ENCODE results near the gene RAP1A.

RAP1A gene

DNA sequence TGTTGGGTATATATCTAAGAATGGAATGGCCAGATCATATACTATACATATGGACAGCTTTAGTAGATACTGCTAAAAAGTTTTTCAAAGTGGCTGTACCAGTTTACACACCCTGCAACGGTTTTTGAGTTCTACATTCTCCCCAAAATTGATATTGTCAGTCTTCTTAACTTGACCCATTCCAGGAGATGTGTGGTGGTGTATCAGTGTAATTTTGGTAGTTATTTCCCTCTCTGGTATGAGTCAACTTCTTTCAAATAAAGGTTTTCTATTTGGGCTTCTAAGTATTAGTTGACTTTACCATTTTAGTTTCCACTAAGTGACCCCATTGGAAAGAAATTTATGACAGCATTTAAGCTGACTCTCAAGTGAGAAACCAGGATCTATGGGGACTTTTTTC lies 90.4 kb downstream of the RAP1A start:
- no peak for DNase-seq (ENCODE audit: low read depth in 4 of 4, low spot score in 1 of 4)

DNA sequence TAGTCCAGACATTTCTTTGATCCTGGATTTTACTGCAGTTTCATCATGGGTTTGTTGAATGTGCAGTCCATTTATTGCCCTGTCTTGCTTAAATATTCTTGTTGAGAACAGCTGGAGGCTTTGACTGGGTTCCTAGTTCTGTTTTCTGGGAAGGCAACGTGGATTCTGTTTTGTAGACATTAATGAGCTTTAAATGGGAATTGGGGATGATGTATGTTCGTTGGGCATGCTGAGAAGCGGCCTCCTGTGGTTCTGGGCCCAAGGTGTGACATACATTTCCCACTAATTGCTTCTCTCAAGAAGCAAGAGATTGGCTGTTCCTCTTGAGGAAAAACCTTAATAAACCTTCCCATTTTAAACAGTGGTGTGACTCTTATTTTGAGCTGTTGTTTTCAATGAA lies 96.7 kb downstream of the RAP1A start:
- DNase-seq (ENCODE audit: low read depth in 4 of 4, low spot score in 1 of 4), result no peak

DNA sequence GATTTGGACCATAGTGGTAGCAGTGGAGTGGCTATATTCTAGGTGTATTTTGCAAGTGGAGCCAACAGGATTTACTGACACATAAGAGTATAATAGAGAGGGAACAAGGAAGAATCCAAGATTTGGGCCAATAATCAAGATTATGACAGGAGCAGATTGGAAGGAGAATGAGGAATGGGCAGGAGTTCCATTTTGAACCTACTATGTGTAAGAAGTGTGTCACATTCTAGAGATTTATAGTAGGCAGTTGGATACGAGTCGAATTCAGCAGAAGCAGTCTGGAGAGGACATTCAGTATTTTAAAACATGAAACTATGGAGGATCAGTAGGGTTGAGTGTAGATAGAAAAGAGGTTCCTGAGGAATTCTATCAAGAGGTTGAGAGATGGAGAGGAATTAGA lies 97.9 kb downstream of the RAP1A start:
- DNase-seq (ENCODE audit: low read depth in 4 of 4, low spot score in 1 of 4), result no peak

DNA sequence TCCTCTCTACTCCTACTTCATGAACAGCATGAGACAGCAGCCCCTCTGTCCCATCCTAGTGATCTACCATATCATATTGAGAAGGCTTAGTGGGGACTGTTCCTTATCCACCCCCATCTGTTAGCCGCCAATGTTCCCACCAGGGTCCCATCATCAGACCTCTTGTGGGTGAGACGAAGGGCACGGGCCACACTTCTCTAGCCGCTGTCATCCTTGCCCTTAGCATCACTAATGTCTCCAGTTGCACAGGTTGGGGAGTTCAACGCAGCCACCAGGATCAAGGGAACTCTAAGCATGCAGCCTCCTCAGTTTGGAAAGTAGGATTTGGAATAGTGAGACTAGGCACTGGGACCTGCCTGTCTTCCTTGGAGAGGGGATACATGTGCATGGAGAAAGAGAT lies 99.5 kb downstream of the RAP1A start:
- no peak for DNase-seq (ENCODE audit: low read depth in 4 of 4, low spot score in 1 of 4)

DNA sequence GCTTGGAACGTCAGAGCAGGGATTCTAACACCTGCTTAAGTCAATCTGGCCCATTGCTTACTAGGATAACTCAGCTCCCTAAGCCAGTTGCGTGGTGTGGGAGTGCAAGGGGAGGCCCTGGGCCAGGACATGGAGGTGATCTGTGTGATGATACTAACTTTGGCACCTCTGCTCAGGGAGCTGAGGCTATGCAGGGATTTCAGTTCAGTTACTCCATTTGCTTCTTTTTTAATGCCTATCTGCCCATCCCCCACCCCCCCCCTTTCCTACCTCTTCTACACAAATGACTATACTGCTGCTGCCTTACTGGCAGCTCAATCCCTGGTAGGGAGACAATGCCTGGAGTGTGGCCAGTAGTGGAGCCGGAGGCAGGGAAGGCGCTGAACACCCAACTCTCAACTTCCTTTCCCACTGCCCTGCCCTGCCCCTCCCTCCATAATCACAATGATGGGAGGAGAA lies 100.1 kb downstream of the RAP1A start:
- DNase-seq (ENCODE audit: low read depth in 4 of 4, low spot score in 1 of 4), result no peak

DNA sequence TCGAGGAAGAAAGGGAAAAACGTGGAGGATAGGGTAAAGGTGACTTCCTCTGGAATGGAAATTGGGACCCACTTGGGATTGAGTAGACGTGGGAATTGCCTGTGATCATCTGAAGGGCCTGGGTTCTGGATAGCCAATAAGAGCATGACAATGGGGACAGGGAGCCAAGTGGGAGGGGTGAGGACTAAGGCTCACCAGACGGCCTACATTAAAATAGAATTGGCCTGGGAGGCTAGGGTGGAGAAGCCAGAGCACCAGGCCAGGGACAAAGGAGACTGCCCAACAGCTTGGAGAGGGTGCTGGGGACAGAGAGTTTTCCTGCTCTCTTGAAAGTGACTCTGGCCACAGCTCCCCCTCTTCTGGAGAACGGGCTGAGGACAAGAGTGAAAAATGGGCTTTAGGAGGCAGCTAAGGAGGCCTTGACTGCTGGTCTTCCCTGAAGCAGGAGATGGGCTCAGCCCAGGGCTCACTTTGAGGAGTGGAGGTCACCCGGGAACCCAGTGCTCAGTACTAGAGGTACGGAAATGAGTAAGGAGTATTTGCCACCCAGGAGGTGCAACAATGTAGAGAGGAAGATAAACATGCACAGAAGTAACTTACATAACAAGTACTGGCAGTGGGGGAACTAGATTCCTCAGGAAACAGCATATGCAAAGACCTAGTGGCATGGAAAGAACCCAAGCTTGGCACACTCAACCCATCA lies 100.8 kb downstream of the RAP1A start:
- DNase-seq (ENCODE audit: low read depth in 4 of 4, low spot score in 1 of 4), result no peak

DNA sequence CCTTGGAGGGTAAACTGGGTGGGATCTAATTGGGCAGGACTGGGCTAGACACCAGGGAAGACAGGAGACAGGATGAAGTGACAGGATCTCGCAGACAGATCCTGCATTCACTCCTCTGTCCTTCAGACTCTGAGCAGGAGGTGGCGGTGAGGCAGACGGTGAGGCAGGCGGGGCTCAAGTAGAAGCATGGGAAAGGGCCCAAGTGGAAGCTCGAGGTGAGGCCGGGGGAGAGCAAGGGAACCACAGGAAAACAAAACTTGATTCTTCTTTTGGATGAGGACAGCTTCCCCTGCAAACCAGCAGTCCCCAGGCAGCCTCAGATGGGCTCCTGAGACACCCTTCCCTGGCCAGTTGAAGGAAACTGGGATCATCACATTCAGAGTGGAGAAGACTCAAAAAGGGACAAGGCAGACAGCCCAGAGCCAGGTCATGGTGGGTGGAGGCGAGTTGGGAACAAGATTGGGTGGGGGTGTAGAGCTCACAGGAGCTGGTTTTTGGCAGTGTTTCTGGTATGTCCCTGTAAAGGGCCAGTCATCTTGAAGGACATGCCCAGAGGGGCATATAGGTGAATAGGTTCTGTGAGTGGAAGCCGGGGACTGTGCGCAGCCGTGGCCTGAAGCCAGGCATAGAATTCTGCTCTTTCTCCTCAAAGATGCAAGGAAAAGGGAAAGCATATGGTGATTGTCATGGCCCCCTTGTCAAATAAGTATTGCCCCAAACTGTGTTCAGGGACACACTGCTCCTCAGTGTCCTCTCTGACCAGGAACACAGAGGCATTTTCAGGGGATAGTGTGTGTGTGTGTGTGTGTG lies 101.6 kb downstream of the RAP1A start:
- no peak for DNase-seq (ENCODE audit: low read depth in 4 of 4, low spot score in 1 of 4)

DNA sequence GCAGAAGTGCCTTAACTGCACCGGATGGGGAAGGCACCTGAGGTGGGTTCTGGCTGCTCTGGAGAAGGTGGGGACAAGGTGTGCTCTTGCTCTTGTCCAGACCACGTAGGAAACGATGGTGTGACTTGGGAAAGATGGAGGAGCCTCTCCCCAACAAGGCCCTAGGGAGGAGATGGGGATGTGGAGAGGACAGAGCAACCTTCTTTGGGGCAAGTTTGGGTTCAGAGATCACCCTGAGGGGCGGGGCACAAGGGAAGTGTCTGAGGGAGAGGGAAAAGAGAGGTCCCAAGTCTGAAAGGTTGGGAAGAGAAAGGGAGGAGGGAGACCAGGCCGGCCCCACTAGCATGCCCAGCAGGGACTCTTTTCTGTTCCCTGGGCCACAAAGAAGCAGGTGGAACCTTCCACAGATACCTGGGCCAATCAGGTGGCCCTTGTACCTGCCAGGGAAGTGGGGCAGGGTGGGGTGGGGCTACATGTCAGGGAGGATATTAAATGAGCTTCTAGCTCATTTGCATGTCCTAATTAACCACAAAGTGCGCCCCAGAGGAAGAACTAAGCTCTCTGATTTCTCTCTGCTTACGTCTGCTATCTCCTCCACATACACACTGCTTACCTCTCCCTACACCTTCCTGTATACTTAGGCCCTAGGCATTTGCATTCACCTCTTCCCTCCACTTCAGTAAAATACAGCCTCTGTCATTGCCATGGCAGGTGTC lies 103.7 kb downstream of the RAP1A start:
- no peak for DNase-seq (ENCODE audit: low read depth in 4 of 4, low spot score in 1 of 4)

DNA sequence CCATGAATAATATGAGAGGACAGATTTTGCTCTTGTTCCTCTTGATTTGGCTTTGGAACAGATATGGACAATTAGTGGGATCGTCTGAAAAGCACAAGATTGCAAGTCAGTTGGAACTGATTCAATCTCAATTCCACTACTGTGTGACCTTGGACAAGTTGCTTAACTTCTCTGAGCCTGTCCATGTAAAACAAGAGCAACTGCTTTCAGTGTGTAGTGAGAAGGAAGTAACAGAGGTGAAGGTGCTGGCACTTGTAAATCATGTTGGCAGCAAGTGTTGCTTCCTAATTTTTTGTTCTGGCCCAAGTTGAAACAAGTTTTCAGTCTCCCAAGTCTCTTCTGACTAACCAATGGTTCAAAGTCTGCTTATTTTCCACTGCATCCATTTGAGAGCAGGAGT lies 104.3 kb downstream of the RAP1A start:
- DNase-seq (ENCODE audit: low read depth in 4 of 4, low spot score in 1 of 4), result no peak

DNA sequence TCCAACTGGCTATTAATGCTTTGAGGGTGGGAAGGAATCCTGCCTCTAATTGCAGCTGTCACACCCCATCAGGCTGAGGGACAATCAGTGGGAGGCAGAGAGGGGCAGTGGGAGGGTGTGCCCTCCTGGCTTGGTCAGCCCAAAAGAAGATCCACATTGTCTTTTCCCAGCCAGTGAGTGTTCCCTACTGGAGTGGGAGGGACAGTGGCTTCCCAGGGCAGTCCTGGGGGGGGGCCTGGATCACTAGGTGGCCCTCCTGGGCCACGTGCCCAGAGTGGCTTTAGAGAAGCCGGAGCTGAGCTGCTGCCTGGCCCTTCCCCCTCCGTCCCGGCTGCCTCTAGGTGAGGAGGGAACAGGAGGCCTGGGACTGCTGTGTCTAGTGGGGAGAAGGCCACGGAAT lies 105.6 kb downstream of the RAP1A start:
- no peak for DNase-seq (ENCODE audit: low read depth in 4 of 4, low spot score in 1 of 4)

DNA sequence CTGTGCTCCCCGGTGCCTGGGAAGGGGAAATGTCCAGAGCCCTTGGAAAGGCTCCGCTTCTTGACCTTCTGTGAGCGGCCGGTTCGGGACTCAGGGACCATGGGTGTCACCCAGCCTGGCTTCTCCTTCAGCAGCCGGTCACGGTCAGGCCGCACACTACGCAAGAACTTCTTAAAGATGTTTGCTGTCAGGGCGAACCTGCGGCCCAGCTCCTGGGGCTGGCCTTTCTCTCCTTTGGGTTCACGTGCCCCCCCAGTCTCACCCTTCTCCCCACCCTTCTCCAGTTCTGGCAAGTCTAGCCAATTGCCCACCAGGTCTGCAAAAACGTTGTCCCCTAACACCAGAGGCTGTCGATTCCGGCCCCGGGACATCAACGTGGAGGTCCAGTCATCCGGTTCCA lies 107.5 kb downstream of the RAP1A start:
- DNase-seq (ENCODE audit: low read depth in 4 of 4, low spot score in 1 of 4), result no peak

DNA sequence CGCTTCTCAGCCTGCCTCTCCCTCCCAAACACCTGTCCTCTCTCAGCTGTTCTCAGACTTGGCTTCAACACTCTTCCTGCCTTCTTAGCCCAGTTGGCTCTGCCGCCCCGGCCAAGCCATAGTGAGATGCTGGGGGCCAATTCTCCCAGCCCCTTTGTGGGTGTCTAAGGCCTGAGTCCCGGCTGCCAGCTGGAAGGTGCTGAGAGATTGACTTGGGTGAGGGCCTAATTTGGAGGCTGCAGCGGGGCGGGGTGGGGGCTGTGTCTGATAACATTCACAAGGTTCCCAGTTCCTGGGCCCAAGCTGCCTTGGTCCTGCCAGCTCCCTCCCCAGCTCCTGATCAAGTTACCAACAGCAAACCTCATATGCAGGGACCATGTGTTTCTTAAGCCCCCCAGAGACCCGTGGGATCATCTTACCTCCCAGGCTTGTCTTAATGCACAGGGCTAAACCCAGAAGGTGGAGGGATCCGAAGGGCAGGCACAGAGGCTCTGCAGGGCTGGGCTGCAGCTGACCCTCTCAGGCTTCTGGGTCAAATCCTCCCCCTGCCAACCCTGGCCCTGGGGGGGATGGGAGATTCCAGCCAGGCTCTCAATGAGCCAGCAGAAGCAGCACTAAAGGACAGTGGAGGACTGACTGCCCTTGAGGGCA lies 109.8 kb downstream of the RAP1A start:
- DNase-seq (ENCODE audit: low read depth in 4 of 4, low spot score in 1 of 4), result no peak

DNA sequence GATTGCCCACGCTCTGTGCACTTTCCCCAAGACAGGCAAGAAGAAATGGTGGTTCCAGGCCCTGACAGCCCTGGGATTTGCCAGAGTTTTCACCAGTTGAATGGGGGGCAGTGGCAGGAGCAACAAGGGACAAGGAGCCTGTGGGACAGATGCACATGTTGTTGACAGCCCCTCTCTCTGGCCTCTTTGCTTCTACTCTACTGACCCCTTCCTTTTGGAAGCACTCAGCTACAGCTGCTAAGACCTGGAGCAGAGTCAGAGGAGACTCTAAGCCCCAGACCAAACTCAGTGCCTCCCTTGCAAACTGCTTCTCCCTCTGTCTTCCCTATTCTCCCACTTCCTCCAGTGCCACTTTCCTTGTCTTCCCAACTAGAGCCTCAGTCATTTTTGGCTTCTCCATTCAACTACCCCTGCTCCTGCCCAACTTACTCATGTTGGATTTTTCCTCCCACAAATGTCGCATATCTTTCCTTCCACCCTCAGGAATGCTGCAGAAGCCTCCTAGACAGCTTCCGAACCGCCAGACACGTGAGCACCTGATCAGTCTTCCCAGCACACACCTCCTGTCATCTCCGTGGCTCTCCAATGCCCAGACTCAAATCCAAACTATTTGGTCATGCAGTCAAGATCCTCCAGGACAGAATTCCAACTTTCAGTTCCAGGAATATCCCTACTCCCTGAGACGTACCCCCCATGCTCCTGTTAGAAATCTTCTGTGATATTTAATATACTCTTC lies 110.5 kb downstream of the RAP1A start:
- no peak for DNase-seq (ENCODE audit: low read depth in 4 of 4, low spot score in 1 of 4)

DNA sequence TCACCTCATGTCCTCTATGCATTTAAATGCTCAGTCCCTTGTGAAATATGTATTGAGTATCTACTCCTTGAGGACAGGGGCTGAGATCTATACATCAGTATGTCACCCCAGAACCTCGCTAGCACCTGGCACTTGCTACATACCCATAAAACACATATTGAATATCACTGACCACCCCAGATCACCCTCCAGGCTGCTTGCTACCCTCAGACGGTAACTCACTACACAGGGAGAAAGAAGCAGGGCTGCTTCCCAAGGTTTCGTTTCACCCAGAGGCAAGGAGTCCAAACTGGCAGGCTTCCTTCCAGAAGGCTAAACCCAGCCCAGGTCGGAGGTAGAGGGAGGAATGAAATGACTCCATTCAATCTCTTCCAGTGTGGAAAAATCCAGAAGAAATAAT lies 111.1 kb downstream of the RAP1A start:
- DNase-seq (ENCODE audit: low read depth in 4 of 4, low spot score in 1 of 4), result no peak

DNA sequence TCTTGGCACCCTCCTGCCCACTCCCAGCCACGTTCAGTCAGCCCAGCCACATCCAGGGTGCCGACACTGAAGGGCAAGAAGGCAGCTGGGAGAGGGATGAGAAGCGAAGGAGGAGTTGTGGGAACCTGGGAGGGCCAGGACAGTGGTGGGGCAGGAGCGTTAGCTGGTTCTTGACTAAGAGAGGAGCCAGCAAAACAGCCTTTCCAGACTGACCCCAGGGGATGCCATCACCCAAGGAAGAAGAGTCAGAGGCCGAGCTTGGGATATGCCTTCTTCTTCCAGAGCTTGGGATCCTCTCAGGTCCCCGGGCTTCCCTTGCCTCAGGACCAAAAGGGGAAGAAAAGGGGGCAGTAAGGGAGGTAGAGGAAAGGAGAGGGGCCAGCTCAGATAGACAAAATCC lies 112.4 kb downstream of the RAP1A start:
- DNase-seq (ENCODE audit: low read depth in 4 of 4, low spot score in 1 of 4), result no peak

DNA sequence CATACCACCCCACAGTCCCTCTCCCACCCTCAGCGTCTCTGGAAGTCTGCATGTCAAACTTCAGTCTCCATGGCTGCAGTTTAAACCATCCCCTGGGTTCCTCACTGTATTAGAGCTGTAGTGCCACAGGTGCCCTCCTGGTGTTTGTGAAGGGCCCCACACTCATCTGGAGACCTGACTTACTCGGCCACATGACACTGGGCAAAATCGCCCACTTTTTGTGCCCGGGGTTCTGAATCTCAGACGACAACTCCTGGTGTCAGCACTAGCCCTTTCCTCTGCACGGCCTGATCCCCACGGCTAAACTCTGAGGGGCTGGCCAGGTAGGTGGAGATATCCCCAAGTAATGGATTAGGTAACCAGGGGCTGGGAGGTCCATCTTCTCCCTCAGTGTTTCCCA lies 113.1 kb downstream of the RAP1A start:
- DNase-seq (ENCODE audit: low read depth in 4 of 4, low spot score in 1 of 4), result no peak

DNA sequence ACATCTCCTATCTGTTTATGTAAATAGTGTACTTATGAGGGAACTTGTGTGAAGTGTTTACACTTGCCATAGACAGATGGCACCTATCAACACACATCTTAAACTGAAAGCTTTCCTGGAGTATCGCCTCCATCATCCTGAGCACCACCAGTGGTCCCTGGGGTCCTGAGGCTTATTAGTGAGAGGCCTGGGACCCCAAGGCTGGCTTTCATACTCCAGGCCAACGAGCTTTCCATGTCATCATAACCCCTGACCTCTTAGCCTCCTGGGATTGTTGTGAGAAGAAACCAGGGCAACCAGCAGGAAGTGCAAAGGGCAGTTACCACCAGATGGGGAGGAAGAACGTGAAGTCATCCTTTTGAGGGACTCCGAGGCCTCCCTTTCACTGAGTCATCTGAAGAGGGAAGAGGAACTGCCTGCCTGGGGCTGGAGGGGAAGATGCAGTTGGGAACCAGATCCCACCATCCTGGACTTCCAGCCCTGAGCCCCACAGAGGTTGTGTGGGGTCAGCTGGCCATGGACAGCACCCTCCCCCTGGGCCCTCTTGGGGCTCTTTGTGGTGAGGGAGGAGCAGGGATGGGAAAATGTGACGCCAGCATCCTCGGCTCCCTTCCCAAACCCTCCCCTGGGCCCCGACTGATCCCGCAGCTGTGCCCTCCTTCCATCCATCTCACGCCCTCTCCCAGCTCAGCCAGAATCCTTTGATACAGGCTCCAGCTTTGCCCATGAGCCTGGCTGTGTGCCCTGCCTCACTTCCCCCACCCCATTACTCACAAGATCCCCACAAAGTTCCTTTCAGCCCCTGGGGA lies 113.8 kb downstream of the RAP1A start:
- no peak for DNase-seq (ENCODE audit: low read depth in 4 of 4, low spot score in 1 of 4)

DNA sequence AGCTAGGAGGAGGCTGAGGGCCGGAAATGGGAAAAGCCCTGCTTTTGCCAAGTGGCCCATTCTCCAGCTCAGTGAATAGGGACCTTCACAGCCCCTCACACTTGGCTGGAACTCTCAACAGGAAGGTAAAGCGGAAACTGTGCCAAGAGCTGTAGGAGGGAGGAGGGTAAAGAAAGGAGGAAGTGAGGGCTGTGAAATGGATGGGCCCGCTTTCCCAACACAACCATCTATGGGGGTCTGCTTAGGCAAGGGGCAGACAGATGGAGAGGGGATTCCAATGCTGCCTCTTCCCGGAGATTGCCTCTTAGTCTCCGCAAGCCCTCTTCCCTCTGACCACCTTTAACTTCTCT lies 114.4 kb downstream of the RAP1A start:
- no peak for DNase-seq (ENCODE audit: low read depth in 4 of 4, low spot score in 1 of 4)

DNA sequence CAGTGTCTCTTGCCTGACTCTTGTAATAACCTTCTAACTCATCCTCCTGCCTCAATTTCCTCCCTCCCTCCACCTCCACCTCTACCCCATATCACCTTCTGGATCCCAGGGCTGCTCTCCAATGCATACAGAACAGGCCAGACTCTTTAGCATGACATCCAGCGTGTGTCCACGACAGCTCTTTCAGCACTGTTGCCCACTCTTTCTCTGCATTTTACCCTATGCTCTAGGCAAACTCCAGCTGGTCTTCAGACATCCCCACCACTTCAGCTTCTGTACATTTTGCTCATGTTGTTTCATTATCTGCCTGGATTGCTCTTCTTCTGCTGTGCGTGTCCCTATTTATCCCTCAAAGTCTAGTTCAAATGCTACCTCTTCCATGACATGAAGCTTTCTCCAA lies 114.8 kb downstream of the RAP1A start:
- no peak for DNase-seq (ENCODE audit: low read depth in 4 of 4, low spot score in 1 of 4)

DNA sequence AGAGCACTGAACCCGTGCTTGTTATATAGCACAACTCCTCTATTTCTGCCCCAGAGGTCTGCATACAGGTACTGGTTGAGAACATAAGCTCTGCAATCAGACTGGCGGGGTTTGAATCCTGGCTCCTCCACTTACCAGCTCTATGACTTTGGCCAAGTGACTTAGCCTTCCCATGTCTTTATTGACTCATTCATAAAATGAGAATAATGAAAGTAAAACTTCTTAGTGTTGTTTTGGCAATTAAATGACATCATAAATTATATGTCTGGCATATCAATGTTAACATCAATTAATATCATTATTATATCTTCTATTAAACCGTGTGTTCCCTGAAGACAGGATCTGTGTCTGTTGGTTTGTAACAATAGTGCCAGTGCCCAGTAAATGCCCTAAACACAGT lies 115.3 kb downstream of the RAP1A start:
- DNase-seq (ENCODE audit: low read depth in 4 of 4, low spot score in 1 of 4), result no peak
